Measurements from ENCODE around the gene MYPN.

GRCh38 chr10:68253346-68253745 is 144.1 kb downstream of the MYPN start:
- TF ChIP-seq CTCF (IDR thresholded peaks at IDR 0.05; ENCODE audit: low read length) (no peak), EZH2 (IDR thresholded peaks at IDR 0.05; ENCODE audit: borderline replicate concordance, low read length) (no peak)

Data from OCI-LY1 (cell line).